HG03565 (cell line): ENCODE results near the gene STEAP1B.
"Not testable (repeated sequence)": the region's sequence is repeated elsewhere in the genome, so short reads cannot be mapped to it uniquely, and the experiment has no call there.

Source experiments
- ATAC-seq: cut with Tn5 transposase; IDR thresholded peaks from one replicate; pipeline ENCODE4 v1.9.1; 2021; ENCODE audit warnings: mild to moderate bottlenecking, moderate library complexity; ENCODE audit not compliant: unreplicated experiment

Gene STEAP1B

DNA sequence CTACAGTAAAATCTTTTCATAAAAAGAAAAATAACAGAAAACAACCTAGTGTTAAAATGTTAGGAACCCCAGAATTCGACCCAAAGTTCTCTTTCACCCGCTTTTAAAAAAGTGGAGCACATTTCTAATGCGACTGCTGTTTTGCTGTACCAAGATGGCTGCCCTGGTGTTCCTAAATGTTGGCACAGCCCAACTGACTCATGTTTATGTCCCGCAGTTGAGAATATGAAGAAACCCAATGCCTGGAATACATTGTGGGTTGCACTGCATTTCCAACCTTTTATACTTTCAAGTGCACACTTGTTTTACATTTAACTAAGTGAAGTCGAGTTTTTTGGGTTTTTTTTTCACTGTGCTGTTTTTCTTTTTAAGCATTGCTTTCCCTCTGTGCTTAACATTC lies 944 bp downstream of the STEAP1B start:
- no peak for ATAC-seq

DNA sequence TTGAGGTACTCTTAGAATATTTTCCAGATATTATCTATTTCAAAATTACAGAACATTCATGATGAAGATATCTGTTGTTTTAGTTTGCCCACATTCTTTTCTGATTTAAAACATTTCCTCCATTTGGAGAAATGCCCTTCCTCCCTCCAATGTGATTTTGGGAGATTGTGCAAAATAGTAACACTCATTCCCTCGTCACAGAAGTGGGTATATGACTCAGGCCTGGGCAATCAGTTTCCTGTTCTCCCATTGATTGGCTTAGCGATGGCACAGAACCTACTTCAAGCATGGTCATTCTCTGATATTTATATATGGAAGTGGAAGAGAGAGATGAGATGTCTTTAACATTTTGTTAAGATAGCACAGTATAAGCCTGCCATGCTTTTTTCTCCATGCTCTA lies 3.1 kb downstream of the STEAP1B start:
- ATAC-seq: not testable (repeated sequence)

DNA sequence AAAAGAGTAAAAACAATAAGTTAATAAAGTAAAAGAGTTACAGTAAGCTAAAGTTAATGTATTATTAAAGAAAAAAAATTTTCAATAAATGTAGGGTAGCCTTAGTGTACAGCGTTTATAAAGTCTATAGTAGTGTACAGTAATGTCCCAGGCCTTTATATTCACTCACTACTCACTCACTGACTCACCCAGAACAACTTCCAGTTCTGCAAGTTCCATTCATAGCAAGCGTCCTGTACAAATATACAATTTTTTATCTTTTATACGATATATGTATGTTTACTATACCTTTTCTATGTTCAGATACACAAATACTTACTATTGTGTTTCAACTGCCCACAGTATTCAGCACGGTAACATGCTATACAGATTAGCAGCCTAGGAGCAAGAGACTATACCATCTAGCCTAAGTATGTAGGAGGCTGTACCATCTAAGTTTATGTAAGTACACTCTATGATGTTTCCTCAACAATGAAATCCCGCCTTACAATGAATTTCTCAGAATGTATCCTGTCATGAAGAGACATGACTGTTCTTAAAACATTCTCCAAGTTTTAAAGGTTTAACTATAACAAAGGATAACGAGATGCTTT lies 3.6 kb downstream of the STEAP1B start:
- ATAC-seq: not testable (repeated sequence)

DNA sequence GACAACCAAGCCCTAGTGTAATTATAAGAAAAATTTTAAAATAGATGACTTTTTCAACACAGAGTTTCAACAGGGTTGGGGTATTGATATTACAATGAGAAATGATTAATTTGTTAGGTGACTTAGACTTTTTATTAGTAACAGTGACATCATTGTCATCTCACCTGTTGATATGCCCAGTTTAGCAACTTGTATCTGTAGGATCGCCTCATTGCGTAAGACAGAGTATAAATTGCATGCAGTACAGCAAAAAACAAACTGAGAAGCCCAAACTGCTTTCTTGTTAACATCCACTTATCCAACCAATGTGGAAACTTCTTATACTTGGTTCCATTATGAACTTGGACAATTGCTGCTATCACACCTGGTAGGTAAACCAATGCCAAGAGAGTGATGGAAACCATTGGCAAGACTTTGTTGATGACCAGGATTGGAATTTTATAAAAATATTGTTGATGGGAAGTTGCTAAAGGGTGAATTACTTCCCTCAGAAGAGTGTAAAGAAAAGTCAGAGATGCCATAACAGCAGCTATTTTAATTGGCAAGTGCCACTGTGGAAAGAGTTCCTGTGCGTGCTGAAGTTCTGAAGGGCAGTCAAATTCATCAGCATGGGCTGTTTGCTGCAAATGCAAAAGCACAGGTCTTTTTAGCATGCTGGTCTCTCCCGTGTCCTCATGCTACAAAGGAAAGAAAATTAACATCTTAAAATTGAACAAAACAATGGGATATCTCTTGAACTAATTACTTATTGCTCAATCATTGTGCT lies 6.6 kb downstream of the STEAP1B start:
- not testable (repeated sequence) for ATAC-seq

DNA sequence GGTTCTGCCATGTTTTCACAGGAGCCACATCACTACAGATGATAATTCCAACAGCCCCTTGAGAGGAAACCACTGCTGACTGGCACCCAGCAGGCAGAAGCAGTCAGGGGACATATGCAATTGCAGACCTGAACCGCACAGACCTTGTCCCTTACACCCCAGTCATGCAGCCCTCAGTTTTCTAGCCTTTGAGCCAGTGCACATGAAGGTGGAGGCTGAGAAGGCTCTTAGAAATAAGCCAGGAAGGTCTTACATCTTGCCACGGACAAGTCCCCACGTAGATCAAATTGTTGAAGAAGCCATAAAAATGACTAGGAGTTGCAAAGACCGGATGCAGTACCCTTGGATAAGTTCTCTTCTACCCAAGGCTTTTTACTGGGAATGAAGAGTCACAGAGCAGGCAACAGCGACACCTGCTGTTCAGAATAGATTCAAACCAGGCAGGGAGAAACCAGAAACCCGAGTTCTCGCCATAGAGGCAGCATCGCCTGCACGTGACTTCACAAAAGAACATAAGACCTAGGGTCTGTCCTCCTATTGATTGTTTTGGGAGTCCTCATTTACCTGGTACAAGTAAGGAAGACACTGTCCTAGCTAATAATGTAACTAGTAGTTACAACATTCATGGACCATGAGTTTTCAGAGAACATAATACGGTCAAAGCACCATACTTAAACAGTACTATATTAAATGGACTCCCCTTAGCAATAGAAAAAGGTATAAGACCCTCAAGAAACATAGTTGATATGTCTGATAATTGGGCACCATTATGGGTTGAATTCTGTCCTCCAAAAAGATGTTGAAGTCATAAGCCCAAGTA lies 11.1 kb downstream of the STEAP1B start:
- no peak for ATAC-seq

DNA sequence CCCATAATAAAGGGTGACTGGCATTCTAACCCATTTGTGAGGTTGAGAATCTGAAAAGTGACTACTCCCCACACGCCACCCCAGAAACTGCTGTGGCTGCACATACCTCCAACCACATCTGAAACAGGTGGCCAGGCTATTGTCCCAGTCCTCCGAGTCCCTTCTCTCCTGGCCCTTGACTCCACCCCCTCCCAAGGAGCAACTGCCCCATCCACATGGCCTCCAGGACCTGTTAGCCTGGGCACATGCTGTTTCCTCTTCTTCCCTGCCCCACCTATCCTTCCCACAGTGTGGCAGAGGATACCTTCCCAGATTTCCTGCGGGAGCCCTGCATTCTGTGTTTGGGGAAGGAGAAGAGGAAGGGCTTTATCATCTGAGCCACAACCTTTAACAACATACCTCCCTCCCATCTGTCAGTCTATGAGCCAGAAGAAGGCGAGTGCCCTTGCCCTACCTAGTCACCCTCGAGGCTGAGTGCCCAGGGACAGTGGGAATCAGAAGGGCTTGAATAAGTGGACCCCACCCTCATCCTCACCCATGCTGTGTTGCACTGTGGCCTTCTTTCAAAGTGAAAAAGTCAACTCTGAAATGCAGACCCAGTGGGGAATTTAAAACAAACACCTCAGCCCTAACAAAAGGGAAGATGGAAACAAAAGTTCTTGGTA lies 11.9 kb downstream of the STEAP1B start:
- ATAC-seq: no peak

DNA sequence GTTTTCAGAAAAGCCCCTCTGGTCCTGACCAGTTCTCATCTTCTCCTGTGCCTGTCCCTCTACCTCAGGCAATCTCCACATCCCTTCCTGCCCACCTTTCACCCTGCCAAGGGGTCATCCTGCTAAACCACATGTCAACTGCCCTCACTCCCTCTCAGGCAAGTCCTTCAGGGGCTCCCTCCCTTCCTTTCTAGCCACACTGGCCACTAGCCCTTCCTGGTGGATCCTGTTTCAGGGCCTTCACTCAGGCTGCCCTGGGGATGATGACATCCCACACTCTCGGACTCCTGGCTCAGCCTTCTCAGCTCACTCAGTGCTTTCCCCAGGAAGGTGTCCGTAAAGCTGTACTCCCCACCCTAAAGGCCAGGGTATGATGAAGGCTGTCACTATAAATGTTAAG lies 13.4 kb downstream of the STEAP1B start:
- no peak for ATAC-seq

DNA sequence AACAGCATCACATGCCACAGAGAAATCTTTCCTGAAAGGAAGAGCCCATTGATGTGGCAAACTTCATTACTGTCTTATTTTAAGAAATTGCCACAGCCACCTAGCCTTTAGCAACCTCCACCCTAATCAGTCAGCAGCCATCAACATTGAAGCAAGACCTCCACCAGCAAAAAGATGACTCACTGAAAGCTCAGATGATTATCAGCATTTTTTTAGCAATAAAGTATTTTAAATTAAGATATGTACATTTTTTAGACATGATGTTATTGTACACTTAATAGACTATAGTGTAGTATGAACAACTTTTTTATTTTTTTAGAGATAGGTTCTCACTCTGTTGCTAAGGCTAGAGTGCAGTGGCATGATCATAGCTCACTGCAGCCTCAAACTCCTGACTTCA lies 14.8 kb downstream of the STEAP1B start:
- no peak for ATAC-seq

DNA sequence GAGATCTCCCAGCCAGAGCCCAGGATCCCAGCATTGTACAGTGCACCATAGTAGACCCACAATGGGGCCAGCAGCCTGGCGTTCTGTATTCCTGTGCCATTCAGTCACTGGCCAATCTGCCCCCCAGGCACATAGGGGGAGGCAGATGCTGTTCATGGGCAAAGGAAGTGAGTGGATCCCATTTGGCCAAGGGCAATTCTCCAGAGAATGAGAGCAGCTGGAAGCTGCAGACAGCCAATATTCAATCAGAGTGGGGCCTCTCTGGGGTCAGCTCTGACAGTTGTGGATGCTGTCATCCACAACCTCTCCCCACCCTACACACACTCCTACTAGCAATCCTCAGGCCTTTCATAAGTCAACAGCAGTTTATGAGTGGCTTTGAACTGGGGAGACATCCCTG lies 17.5 kb downstream of the STEAP1B start:
- no peak for ATAC-seq

DNA sequence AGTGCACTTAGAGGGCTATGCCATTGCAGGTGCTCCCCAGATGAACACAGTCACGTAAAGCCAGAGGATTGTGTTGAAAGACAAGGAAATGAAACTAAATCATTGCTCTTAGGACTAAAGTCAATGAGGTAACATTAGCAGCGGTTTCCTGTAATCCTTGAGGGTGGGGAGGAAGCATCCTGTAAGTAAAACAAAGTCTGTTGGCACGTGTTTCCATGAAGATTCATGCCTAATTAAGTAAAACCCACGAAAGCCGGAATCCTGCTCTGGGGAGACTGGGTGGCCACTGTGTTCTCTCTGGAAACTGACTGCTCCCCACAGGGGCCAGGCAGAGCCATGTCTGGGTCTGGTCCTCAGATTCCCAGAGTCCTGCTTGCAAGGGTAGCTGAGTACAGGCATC lies 18.3 kb downstream of the STEAP1B start:
- ATAC-seq: no peak

DNA sequence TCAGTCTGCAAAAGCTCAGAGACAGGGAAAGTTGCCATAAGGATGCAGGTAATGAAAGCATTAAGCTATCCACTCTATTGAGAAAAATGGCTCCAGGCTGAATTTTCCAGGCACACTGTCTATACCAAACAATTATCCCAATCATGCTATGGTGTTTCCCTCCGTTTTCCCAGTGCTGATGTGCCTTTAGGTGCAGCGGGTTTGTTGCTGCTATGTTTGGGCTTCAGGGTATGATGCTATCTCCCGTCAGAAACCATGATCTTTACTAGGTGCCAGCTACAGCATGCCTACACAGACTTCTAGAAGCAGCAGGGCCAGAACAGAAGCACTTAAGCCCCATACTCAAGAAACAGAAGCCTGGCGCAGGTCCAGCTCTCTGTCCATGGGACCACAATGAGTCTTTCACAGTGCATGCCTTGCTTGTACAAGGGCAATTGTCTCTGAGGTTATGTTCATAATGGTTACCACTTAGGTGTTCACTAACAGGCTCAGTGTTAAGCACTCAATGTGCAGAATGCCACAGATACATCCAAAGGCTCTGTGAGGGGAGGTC lies 19.4 kb downstream of the STEAP1B start:
- ATAC-seq: no peak

DNA sequence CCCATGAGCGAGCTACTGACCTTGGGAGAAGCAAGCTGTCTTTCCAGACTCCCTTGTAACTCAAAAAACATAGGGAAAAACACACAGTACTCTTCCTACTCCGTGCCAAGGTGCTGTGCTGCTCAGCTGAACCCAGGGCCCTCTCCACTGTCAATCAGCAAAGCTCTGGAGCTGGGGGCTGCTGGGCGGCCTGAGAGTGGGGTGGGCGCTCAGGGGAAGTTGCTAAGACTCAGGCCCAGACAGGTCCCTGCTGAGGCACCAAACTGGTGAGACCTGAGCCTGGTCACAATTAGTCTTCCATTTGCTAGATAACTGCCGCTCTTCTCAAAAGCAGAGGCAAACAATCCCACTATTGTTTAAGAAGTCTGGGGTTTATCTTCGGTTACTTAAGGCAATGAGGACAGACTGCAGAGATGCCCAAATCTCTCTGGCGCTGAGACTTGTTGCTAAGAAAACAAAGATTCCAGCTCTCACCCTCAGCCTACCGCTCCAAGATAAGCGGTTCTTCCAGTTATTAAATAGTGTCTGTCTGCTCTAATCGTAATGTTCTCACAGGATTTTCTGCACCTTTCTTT lies 22.0 kb downstream of the STEAP1B start:
- ATAC-seq: no peak

DNA sequence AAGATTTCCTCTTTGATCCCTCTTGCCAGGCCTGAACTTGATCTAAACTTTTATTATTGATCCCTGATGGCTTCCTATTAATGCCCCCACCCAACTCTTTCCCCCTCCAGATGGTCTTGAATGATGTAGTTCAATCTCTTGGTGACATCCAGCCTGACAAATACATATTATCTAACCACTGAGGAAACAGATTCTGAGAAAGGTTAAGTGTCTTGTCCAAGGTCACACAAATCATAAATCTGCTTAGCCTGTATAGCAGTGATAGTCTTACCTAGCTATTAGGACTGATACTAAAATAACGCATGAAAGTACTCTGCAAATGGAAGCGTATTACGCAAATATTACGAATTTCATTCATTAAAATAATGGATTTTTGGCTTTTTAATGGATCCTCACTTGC lies 22.7 kb downstream of the STEAP1B start:
- ATAC-seq: no peak

DNA sequence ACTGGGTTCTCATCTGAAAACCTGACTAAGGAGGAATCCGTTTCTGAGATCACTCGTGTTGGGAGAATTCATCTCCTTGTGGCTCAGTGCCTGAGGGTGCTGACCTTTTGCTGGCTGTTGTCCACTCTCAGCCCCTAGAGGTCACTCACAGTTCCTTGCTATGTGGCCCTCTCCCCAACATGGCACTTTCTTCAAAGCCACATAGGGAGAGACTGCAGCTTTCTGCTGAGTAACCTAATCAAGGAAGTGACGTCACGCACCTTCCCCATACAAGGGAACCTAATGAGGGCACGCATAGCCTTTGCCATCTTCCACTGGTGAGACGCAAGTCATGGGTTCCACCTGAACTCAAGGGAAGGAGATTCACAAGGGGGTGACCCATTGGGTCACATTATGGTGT lies 23.2 kb downstream of the STEAP1B start:
- no peak for ATAC-seq

DNA sequence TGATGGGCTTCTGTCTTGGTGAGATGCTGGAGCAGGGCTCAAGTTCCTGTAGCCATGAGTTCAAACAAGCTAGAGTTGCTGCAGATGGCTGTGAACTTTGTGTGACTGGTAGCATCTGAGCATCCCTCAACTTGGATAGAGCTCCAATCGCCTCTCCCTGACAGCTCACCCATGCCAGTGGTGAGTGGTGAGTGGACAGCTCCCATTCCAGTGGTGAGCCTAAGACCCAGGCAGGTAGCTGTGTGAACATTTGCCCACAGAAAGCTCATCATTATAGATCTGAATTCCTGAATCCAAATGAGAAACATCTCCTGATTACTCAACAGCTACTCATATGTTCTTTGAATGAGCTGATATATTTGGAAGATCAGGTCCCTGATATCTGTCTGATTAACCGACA lies 25.3 kb downstream of the STEAP1B start:
- no peak for ATAC-seq

DNA sequence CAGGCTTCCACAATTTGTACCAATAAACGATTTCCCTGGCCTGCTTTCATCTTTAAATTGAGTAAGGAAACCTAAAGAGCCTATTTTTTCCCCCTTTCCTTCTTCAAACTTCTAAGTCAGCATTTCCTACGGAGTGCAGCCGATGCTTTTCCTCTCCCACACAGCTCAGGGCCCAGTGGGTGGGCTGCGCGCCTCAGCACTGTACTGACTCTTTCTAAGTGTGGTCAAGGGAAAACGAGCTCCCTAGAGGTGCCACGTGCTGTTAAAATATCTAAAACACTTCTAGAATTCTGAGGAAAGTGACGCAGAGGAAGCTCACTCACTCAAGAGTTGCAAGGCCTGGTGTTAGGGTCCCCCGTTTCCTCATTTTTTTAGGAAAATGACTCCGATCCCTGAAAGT lies 29.0 kb downstream of the STEAP1B start:
- ATAC-seq: no peak

DNA sequence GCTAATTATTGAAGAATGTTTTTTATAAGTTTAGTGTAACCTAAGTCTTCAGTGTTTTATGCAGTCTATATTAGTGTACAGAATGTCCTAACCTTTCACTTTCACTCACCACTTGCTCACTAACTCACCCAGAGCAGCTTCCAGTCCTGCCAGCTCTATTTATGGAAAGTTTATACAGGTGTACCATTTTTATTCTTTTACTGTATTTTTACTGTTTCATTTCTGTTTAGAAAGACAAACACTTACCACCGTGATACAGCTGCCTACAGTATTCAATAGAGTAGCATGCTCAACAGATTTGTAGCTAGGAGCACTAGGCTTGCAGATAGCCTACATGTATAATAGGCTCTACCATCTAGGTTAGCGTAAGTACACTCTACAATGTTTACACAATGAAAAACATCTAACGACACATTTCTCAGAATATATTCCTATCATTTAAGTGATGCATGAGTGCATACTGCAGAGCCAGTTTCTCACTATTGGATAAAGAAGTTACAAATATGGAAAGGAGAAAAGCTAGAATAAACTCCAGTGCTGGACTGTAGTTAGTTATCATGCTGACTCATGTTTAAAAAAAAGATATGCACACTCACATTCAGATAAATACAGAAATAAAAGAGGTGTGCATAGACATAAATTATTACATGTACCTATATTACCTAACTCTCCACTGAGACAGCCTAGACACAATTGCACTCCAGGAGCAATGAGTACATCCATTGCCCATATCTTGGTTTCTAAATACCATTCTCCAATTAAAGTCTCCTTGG lies 30.4 kb downstream of the STEAP1B start:
- no peak for ATAC-seq

DNA sequence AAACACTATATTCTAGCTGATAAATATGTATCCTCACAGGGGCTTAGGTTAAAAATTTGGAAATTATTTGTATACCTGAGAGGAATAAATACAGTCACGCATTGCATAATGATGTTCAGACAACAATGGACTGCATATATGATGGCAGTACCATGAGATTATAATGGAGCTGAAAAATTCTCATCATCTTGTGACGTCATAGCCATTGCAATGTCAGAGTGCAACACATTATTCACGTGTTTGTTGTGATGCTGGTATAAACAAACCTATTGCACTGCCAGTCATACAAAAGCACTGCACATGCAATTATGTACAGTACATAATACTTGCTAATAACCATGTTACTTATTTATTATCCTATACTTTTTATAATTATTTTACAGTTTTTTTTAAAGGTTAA lies 31.4 kb downstream of the STEAP1B start:
- no peak for ATAC-seq

DNA sequence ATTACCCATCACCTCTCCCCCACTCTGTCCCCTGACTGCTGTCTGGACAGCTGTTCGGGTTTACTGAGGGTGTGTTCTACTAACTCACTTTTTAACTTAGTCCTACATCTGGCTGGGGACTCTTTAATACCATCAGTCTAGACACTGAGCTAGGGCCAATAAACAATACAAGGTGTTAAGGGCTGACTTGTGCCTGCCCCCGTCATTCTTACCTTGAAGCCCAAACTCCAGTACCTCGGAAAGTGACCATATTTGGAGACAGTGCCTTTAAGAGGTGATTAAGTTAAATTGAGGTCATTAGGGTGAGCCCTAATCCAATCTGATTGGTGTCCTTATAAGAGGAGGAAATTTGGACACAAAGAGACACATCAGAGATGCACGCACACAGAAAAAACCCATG lies 35.7 kb downstream of the STEAP1B start:
- no peak for ATAC-seq

DNA sequence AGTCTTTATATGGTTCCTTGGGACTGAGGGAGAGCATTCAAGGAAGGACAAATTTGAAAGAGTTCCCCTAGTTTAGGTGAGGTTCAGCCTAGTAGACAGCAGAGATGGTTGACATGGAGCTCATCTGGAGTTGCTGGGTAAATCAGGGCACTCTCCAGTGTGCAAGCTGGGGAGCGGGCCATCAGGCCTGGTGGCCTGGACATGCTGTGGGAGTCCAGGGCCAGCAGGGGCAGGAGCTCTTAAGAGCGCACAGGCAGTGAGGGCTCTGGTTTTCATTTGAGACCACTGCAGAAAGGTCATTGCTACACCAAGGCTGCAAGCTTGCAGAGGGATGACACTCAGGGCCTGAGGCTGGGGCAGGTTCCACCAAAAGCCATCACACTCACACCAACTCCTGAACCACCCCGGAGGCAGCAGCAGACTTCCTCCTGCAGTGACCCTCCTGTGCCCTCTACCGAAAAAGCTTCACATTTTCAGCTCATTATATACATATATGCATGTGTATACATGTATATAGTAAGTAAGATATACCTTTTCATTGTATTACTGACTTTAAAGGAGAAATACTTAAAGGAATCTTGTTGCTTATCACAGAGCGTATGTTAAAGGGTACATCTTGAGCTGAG lies 39.5 kb downstream of the STEAP1B start:
- no peak for ATAC-seq
